GM12801 (cell line): Measurements from ENCODE around the gene NGLY1.

Experiments used
- TF ChIP-seq, protein P1 (sequence below): IDR thresholded peaks from one replicate; pipeline ENCODE4 v1.5.1; 2011; ENCODE audit warnings: control low read depth; ENCODE audit not compliant: insufficient read length; ENCODE audit errors: extremely low read depth

The NGLY1 gene

DNA sequence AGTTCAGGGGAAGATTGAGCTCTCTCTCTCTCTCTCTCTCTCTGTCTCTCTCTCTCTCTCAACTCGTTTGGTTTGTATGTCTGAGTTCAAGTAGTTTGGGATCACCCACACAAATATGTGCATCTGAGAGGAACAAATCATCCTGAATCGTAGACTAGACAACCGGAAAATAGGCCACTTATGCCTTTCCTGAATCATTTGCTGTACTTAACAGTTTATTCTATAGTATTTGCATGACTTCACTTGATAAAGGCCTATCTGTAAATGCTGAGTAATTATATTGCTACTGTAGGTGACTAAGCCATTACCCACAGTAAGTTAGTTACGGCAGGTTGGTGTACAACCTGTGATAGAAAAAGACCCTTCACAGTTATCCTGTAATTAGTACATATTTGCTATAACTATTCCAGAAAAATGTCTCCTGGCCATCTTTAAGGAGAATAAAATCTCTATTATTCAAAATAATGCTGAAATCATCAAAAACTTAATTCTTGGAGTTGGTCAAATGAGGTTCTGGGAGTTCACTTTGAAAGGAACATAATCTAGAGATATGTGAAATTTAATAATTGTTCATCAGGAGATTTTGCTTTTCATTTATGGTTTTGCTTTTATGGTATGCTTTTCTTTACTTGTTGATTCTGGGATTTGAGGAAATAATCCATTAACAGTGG is 37.7 kb upstream of the NGLY1 start:
- TF ChIP-seq, protein P1, sequence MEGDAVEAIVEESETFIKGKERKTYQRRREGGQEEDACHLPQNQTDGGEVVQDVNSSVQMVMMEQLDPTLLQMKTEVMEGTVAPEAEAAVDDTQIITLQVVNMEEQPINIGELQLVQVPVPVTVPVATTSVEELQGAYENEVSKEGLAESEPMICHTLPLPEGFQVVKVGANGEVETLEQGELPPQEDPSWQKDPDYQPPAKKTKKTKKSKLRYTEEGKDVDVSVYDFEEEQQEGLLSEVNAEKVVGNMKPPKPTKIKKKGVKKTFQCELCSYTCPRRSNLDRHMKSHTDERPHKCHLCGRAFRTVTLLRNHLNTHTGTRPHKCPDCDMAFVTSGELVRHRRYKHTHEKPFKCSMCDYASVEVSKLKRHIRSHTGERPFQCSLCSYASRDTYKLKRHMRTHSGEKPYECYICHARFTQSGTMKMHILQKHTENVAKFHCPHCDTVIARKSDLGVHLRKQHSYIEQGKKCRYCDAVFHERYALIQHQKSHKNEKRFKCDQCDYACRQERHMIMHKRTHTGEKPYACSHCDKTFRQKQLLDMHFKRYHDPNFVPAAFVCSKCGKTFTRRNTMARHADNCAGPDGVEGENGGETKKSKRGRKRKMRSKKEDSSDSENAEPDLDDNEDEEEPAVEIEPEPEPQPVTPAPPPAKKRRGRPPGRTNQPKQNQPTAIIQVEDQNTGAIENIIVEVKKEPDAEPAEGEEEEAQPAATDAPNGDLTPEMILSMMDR, result no peak

DNA sequence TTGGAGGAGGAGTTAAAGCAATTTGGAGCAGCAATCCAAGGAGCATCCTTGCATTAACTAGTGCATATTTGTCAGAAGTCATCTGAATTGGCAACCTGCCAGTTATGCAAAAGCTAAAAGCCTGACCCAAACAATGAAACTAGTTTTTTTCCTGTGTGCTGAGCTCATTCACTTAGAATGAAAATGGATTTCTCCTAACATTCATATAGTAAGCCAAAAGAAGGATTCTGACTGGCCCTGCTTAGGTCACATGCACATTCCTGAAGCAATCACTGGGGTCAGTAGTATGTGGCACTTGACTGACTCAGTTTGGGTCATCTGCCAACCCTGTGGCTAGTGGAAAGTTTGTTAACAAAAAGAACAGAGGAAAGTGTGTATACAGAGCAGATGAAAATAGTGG is 37.1 kb upstream of the NGLY1 start:
- TF ChIP-seq, protein P1, result no peak

DNA sequence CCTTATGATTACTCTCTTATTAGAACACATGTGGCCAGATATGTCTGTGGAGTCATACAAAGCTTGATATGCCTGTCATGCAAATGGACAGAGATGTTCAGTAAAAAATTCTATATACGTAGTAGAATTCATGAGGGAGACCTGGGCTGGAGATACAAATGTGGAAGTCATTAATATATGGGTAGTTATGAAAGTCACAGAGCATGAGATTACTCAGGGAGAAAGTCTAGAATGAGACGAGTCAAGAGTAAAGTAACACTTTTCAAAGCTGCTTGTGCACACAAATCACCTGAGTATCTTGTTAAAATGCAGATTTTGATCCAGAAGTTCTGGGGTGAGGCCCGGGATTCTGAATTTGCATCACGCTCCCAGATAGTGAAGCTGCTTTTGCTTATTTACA is 35.1 kb upstream of the NGLY1 start:
- TF ChIP-seq, protein P1, result no peak

DNA sequence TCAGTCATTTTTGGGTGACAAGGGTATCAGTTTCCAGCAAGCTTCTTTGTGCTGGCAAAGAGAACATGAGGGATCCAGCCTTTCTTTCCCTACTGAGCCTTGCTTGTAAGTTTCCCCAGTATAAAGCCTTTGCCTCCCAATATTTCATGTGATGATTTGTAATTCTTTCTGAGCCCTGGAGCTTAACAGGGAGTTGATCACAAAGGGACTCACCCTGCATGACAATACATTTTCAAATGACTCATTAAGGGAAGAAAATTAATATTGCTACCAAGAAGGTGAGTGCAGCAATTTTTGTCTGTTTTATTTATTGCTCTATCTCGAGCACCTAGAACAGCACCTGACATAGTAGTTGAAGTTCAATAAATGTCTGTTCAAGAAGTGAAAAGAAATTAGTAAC is 34.4 kb upstream of the NGLY1 start:
- TF ChIP-seq, protein P1, result no peak

DNA sequence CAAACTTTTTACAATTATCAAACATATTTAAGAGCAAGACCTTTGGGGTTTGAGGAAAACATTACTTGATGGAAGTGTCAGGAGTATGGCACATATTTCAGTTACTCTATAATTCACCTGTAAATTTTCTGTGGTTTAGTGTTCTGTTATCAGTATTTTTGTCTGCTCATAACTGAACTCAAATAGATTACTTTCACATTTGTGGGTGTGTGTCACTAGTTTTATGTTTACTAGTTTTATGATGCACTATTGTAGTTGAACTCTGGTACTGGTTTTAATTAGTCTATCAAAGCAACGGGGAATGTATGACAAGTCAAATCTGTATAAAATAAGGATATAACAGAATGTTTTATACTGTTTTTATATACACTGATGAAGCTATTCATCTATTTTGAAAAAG is 33.9 kb upstream of the NGLY1 start:
- TF ChIP-seq, protein P1, result no peak

DNA sequence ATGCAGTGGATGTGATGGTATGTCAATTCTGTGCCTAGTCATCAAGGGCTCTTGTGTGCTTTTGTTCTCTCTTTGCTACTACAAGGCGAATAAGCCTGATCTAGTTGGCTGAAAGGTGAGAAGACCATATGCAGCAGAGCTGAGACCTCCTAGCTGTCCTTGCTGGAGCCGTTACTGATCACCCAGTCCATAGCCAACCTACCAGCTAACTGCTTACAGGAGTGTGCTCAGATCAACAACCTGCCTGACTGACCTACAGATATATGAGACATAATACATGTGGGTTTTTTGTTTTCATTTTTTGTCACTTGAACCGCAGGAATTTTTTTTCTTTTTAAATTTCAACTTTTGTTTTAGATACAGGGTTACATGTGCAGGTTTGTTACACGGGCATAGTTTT is 29.4 kb upstream of the NGLY1 start:
- TF ChIP-seq, protein P1, result no peak

DNA sequence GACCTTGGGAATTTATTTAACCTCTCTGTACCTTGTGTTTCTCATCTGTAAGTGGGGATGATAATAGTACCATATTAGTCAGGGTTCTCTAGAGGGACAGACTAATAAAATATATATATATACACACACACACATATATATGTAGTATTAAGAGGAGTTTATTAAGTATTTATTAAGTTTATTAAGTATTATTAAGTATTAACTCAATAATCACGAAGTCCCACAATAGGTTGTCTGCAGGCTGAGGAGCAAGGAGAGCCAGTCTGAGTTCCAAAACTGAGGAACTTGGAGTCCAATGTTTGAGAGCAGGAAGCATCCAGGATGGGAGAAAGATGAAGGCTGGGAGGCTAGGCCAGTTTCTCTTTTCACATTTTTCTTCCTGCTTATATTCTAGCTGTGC is 21.4 kb upstream of the NGLY1 start:
- TF ChIP-seq, protein P1, result no peak

DNA sequence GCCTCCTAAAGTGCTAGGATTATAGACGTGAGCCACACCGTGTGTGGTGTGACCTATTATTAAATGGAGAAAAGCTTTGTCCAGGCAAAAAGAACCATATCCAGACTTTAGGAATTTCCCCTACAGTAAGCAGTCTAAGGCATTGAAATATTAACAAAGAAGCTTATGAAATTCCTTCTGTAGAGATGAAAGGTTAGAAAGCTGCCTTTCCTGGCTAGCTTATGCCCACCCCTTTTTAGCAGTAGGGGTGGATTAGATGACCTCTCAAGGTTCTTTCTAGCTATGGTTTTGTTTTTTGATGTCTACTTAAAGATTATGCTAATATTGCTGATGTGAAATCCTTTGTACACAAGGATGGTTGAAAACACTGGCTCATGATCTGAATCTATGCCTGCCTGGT is 20.6 kb upstream of the NGLY1 start:
- TF ChIP-seq, protein P1, result no peak
